HG03196 (cell line): ENCODE measurements around the gene LTB4R.

Source experiments
- ATAC-seq: cut with Tn5 transposase; IDR thresholded peaks from one replicate; pipeline ENCODE4 v1.9.1; 2021; ENCODE audit not compliant: unreplicated experiment

LTB4R gene

DNA sequence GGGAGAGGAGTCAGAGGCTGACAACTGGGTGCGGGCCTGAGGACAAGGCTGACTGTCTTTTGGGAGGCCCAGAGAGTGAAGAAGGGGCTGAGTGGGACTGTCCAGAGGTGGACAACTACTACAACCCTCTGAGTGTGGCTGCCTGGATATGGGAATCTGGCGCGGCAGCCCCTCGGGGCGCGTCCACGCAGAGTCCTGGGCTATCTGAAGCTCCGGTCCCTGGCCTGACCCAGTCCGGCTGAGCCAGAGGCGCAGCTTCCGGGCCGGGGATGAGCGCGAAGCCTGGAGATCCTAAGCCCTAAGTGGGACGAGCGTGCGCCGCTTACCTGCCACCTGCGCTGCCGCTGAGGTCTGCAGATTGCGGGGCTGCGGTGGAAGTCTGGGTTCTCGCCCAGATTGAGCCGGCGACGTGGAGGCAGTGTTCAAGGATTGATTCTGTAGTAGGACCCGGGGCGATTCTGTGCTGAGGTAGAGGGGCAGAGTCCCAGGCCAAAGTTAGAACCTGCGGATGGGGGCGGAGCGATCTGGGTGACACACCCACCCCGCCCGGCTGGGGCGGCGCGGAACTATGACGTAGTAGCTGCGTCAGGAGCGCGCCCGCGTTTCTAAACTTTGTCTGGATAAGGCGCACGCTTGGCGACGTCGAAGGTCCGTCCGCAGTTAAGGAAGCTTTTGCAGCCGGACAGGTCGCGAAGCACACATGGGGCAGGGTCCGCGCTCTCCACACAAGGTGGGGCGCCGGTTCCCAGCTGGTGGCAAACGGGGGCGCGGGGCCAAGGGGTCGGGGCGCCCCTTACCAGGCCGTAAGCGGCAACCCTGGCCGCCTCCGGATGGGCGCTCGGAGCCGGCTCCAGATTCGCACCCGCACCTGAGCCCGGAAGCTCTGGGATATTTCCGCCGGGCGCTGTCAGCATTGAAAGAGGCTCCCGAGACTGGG lies 11.8 kb upstream of the LTB4R start, which contains the start of the genes DHRS1 and NOP9:
TSS of gene DHRS1 (minus strand) at position 526 of the 937 bp plus-strand sequence. CDS start 674 bp downstream, outside the sequence.
TSS of gene NOP9 (plus strand) at position 596 of the 937 bp plus-strand sequence. CDS start at position 701, 105 bp downstream.
- peak; percentile 60 for ATAC-seq

DNA sequence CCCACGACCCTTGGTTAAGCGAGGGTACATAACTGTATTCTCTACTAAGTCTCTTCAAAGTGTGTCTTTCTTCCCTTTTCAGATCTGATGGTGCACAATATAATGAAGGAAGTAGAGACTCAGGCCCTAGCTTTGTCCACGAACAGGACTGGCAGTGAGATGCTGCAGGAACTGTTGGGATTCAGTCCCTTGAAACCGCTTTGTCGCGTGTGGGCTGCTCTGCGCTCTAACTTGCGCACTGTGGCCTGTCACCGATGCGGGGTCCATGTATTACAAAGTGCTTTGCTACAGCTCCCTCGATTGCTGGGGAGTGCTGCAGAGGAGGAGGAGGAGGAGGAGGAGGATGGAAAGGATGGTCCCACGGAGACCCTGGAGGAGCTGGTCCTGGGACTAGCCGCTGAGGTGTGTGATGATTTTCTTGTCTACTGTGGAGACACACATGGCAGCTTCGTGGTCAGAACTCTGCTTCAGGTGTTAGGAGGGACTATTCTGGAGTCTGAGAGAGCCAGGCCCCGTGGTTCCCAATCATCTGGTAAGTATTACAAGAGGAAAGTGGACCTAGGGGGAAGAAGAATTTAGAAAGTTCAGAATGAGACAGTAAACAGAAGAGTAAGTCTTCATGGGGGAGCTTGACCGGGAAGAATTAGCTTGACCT lies 10.8 kb upstream of the LTB4R start:
- no peak for ATAC-seq

DNA sequence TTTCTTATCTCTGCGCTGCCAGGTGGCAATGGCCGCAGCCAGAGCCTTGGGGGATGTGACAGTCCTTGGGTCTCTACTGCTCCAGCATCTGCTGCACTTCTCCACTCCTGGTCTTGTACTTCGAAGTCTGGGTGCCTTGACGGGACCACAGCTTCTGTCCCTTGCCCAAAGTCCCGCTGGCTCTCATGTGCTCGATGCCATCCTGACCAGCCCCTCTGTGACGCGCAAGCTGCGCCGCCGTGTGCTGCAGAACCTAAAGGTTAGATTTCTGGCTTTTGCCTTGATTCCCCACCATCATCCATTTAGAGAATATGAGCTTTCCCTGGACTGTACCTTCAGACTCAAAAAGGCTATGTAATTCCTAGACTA lies 7.3 kb upstream of the LTB4R start:
- no peak for ATAC-seq

DNA sequence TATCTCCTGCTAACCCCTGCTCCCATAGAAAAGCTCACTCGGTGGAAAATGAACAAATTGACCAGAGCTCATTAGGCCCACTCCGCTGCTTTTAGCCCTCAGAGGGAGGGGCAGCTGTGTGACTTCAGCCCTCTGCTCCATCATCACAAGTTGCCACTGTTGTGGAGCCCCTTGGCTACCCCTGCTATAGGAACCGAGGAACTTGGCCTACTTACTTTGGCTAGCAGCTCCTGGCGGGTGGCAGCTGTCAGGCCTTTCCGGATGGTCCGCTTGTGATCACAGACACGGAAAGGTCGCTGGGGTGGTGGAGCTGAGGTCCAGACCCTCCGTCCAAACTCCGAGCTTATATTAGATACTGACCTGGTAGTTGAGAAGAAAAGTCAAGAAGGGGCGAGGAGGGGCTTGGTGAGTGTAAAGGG lies 4.1 kb upstream of the LTB4R start:
- no peak for ATAC-seq

DNA sequence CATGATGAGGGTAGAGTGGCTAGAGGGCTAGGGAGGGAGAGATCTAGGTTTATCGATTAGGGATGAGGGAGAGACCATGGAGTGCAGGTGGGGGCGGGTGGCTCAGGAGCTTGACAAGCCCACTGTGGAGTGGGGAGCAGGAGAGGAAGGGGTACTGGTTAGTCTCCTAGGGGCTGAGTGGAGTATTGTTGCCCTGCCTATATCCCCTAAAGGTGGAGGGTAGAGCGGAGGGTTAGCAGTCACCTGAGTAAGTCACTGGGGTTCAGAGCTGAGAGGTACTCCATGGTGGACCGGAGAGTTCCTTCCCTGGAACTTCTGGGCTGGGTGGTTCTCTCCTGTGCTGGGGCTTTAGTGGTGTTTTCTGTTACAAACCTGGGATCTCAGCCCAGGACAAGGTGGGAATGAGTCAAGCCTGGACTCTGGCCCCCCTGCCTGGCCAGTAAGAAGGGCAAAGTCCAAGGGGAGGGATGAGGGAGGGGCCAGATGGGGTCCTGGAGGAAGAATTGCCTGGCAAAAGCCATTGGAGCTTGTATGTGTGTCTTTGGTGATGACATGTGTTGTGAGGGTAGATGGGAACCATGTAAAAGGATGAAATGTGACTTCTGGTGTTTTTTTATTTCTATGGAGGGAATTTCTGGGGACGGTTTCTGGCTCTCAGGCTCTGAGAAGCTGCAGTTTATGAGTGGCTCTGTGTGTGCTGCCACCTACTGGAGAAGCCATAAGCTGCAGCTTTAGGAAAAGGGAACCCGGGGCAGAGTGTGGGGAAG lies 3.5 kb upstream of the LTB4R start, which contains the start of gene CIDEB:
TSS of gene CIDEB (minus strand) at position 403 of the 767 bp plus-strand sequence. CDS start at position 284, 119 bp downstream.
- ATAC-seq: no peak

DNA sequence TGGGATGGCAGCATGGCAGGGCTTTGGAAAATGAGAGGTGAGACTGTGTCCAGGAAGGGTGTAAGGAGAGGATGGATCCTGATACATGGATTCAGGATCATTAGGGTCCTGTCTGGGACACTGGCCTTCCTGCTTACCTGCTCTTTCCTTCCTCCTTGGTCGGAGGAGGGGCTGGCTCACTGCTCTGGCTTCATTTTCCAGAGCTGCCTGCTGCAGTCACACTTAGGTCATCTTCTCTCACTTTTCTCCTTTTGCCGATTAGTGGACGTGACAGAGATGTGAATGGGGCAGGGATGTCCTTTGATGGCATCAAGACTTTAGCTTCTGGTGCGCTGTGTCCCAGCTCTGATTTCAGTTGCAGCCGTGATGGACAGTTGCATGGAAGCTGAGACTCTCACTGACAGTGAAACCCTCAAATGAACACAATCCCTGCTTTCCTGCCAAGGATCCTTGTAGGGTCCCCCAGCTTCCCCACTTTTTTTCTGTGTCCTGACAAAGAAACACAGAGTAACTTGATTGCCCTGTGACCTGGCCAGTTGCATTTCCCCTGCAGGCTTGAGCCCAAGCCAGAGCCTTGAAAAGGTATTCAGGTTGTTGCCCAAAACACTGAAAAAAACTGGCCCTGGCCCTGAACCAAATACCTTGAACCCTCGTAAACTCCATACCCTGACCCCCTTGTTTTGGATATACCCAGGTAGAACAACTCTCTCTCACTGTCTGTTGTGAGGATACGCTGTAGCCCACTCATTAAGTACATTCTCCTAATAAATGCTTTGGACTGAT lies 2.8 kb upstream of the LTB4R start:
- no peak for ATAC-seq

DNA sequence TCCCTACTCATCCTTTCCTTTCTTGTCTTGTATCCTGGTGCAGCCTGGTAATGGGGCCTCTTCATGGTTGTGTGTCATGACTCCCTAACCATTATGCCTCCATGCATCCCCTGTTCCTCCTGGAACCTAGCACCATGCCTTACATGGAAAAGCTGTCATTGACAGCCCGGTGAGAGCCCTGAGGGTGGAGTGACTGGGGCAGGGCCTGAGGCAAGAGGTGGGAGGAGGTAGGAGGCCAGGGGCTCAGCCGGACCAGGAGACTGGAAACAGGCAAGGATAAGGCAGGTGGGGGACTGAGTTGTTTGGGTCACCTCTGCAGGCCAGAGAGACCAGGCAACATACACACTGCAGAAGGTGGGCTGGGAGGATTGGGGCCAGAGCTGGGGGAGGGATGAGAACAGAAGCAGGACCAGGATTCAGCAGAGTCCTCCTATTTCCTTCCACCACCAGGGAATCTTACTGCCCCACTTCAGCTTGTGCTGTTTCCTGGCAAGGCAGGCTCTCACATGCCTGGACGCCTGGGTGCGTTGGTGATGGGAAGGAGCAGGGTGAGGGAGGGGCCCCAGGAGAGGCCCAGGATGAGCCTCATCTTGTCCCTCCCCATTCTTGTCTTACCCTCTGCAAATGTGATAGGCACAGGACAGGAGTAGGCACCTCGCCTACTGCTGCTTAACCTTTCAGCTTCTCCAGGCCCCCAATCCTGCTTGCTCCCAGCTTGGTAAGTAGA lies 1.6 kb upstream of the LTB4R start, which contains the start of gene LTB4R2:
TSS of gene LTB4R2 (plus strand) at position 603 of the 727 bp plus-strand sequence. CDS start 525 bp downstream, outside the sequence.
- ATAC-seq: no peak

DNA sequence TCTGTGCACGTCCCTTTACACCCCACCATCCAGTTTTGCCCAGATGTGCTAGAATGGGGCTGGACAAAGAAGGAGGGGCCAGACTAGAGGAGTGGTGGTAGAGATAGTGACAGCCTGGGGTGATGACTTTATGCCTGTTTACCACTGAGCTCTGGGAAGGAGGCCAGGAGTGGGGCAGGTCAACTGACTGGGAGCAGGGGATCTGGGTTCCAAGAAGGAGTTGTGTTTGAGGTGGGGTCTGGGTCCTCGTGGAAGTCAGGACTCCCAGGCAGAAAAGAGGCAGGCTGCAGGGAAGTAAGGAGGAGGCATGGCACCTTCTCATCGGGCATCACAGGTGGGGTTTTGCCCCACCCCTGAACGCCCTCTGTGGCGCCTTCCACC lies 1.0 kb upstream of the LTB4R start:
- no peak for ATAC-seq

DNA sequence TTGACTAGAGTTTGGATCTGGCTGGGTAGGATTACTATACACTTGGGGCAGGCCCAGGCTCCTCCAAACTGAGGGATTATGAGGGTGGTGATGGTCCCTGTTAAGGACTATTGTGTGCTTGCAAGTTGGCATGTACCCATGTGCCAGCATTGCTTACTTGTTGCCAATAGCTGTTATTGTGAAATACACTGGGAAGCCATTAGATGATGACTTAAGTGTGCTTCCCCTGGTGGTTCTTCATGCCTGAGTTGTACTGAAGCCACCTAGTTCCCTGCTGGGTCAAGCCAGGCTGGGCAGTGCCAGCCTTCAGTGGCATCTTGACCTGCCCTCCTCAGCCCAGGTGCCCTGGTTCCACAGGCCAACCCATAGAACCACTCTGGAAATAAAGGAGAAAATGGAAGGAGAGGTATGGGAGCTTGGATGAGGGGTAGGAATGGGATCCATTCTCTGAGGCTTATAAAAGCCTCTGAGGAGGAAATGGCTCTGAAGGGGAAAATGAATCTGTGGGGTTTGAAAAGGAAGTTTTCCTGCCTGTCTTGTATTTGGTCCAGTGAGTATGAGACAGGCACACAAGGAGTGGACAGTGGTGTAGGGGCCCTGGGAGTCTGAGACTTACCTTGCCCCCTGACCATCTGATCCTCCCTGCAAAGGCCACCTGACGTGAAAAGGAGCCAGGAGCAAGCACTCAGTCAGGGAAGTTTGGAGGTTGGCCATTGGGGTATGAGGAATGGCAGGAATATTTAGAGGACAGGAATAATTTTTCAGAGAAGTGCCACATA lies 724 bp downstream of the LTB4R start:
- no peak for ATAC-seq

DNA sequence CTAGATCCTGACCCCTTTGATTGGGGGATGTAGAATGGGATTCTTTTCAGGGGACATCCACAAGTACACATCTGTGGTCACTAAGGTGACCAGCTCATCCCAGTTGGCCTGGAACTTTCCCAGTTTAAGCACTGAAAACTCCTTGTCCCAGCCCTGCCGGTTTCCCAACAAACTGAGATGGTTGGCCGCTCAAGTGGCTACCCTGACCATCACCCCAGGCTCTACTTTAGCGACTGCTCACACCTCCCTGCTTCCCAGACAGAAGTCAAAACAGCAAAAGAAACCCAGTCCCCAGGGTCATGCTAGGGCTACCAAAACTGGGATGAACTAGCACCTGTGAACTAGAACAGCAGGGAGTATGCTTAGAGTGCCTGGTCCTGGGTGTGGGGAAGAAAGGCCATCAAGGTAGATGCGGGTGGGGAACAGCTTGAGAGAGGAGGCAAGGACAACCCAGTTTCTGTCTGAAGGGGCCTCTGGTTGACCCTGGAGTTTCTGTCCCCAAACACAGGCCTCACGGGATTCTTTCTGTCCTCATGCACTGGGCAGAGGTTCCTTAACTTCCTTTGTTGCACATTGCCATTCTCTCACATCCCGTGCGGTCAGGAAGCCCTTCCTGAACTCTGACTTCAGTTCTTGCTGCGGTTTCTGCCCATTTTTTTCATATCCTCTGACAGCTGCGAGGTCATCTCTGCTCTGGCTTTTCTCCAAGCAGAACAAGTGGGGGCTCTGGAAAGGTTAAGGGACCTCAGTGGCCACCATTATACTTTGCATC lies 1.6 kb downstream of the LTB4R start:
- ATAC-seq: no peak

DNA sequence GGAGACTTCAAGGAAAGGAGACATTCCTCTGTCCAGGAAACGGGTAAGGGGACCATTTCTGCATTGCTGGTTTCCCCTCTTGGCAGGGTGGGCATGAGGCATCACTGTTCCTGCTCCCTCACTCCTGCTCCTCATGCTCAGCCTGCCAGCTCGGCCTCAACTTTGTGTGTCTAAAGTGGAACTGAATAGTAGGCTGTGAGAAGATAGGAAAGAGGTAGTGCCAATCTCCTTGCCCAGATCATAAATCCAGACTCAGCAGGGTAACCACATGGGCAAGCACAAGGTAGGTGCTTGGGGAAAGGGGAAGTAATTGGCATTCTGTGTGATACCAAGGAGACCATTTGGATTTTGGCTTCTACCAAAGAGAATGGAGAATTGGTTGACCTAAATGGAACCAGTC lies 2.6 kb downstream of the LTB4R start:
- ATAC-seq: no peak

DNA sequence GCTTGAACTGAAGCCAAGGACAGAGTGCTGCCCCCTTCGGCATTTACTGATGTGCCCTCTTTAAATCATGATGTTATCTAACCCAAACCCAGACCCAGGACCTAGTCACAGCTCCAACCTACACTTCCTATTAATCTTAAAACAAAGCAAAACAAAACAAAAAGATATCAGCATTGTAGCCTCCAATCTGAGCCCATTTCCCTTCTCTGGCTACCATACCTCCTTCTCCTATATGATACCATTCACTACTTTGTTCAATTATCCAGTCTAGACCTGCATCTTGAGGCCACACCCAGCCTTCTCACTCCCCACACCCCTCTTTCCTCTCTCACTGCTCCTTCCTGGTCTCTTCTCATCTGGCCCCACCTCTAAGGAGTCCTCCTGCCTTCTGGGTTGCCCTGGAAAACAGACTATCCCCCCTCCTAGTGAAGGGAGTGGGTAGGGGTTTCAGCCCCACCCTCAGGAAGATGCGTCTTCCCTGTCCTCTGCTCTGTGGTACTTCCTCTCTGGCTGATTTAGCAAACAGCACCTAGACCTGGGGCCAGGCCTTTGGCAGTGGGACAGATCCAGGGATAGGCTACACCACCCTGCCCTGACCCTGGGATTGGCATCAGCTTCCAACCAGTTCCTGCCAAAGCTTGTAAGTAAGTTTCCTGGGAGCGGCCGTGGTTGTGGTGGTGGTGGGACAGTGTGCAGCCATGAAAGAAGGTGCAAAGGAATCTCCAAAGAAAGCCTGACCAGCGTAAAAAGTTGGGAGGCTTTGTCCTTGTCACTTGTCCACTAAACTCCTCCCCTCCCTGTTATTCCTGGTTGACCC lies 3.3 kb downstream of the LTB4R start:
- no peak for ATAC-seq

DNA sequence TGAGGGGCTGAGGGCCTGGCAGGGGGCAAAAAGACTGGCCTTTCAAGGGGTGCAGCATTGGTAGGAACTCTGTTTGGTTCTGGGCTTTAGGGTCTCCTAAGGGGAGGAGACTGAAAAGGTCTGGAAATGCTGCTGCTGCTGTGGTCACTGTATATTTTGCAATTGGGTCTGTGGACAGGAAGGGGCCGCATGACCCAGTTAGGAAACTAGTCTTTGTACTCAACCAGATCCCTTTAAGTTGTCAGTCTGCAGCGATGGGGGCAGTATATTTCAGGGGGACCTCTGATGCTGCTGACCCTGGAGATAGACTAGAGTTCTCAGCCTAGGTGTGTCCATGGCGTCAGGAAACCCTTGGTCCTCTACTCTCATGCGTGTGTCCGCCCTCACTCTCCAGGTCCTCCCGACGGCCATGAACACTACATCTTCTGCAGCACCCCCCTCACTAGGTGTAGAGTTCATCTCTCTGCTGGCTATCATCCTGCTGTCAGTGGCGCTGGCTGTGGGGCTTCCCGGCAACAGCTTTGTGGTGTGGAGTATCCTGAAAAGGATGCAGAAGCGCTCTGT lies 4.0 kb downstream of the LTB4R start:
- ATAC-seq: no peak

DNA sequence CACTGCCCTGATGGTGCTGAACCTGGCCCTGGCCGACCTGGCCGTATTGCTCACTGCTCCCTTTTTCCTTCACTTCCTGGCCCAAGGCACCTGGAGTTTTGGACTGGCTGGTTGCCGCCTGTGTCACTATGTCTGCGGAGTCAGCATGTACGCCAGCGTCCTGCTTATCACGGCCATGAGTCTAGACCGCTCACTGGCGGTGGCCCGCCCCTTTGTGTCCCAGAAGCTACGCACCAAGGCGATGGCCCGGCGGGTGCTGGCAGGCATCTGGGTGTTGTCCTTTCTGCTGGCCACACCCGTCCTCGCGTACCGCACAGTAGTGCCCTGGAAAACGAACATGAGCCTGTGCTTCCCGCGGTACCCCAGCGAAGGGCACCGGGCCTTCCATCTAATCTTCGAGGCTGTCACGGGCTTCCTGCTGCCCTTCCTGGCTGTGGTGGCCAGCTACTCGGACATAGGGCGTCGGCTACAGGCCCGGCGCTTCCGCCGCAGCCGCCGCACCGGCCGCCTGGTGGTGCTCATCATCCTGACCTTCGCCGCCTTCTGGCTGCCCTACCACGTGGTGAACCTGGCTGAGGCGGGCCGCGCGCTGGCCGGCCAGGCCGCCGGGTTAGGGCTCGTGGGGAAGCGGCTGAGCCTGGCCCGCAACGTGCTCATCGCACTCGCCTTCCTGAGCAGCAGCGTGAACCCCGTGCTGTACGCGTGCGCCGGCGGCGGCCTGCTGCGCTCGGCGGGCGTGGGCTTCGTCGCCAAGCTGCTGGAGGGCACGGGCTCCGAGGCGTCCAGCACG lies 4.7 kb downstream of the LTB4R start:
- ATAC-seq: no peak

DNA sequence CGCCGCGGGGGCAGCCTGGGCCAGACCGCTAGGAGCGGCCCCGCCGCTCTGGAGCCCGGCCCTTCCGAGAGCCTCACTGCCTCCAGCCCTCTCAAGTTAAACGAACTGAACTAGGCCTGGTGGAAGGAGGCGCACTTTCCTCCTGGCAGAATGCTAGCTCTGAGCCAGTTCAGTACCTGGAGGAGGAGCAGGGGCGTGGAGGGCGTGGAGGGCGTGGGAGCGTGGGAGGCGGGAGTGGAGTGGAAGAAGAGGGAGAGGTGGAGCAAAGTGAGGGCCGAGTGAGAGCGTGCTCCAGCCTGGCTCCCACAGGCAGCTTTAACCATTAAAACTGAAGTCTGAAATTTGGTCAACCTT lies 5.3 kb downstream of the LTB4R start:
- ATAC-seq: no peak
